ENCODE results near the gene ATG16L2.

DNA sequence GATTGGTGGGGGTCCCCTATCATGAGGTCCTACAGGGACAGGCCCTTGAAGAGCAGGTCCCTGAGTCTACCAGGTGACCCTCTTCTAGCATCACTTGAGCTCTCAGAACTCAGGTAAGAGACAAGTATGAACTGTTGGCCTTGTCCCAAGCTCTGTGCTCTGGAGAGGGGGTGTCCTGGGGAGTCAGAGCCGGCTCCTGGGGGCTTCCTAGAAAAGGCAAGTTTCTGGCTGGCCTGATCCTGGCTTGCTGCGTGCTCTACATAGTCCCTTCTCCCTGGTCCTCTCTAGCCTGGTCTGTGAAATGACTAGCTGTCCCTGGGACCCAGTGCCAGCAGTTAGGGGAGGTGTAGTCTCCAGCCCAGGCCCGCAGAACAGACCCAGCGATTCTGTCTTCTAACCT is 11.4 kb downstream of the ATG16L2 start:
- TF ChIP-seq EZH2 (IDR thresholded peaks at IDR 0.05; ENCODE audit: borderline replicate concordance, insufficient read depth, low read length, poor library complexity, severe bottlenecking) (no peak), CTCF (IDR thresholded peaks at IDR 0.05; ENCODE audit: poor library complexity, severe bottlenecking) (no peak), RAD21 (conservative IDR thresholded peaks at IDR 0.05) (no peak), SMC3 (conservative IDR thresholded peaks at IDR 0.05; ENCODE audit: poor library complexity) (no peak), TAF1 (IDR thresholded peaks at IDR 0.05; ENCODE audit: low read depth) (no peak), REST (IDR thresholded peaks at IDR 0.05; ENCODE audit: borderline replicate concordance) (no peak), EP300 (conservative IDR thresholded peaks at IDR 0.05; ENCODE audit: poor library complexity, severe bottlenecking) (no peak)
